IMR-90 (cell line): Measurements from ENCODE around the gene POLR3G. TPM values are rescaled to one million over a fixed set of nuclear protein-coding genes. Genes with fewer than 3 reads are reported as not detected.

Experiments
- ATAC-seq: fragments of 200-7000 bp; cut with Tn5 transposase; 2 replicates; pipeline ENCODE4 v1.9.1; 2020; ENCODE audit warnings: low read depth, mild to moderate bottlenecking, moderate library complexity
- BruUV-seq: library from RNA; stranded (reverse); fragments of 400-500 nt; replicated peaks from 2 replicates; lab custom pipeline; 2021; lab: Mats Ljungman, UMichigan
- CTCF ChIA-PET: fragments of 300-600 bp; formaldehyde crosslinking; extraction: SDS; loops from one replicate; lab custom pipeline; 2021; ENCODE audit warnings: antibody characterized with exemption; lab: Yijun Ruan, JAX
- POLR2A ChIA-PET: fragments of 300-600 bp; sonication (Branson Sonifier 250); formaldehyde crosslinking; loops from one replicate; lab custom pipeline; 2022; ENCODE audit warnings: antibody characterized with exemption; ENCODE audit not compliant: unreplicated experiment; lab: Charles Lee
- DNase-seq: peaks from one replicate; pipeline ENCODE4 v3.0.0; 2013
- H2AFZ ChIP-seq: replicated peaks from 2 replicates; pipeline ENCODE3; 2013; ENCODE audit warnings: low read length, mild to moderate bottlenecking; ENCODE audit not compliant: poor library complexity
- H2AK5ac ChIP-seq: 2 replicates; pipeline ENCODE4 v1.6.1; 2013; ENCODE audit warnings: low read depth, low read length, inconsistent platforms
- H2AK9ac ChIP-seq: replicated peaks from 2 replicates; pipeline ENCODE3; 2013; ENCODE audit warnings: mild to moderate bottlenecking, low read depth, low read length, moderate library complexity; ENCODE audit not compliant: poor library complexity
- H2BK120ac ChIP-seq: 2 replicates; pipeline ENCODE4 v1.6.1; 2013; ENCODE audit warnings: low read depth, low read length, inconsistent platforms
- H2BK15ac ChIP-seq: 3 replicates; pipeline ENCODE4 v1.6.1; 2013; ENCODE audit warnings: low read depth, low read length, inconsistent platforms
- H2BK20ac ChIP-seq: 2 replicates; pipeline ENCODE4 v1.6.1; 2013; ENCODE audit warnings: low read depth, mild to moderate bottlenecking, inconsistent platforms, low read length, moderate library complexity
- H2BK5ac ChIP-seq: 2 replicates; pipeline ENCODE4 v1.6.1; 2013; ENCODE audit warnings: mild to moderate bottlenecking, low read depth, low read length, inconsistent platforms; ENCODE audit not compliant: poor library complexity, severe bottlenecking
- H3K14ac ChIP-seq: replicated peaks from 2 replicates; pipeline ENCODE4 v1.6.1; 2013; ENCODE audit warnings: low read depth, low read length, inconsistent platforms
- H3K18ac ChIP-seq: 2 replicates; pipeline ENCODE4 v1.6.1; 2013; ENCODE audit warnings: low read depth, low read length, control low read depth
- H3K23ac ChIP-seq: 2 replicates; pipeline ENCODE4 v1.6.1; 2013; ENCODE audit warnings: low read depth, low read length, inconsistent platforms
- H3K27ac ChIP-seq: 2 replicates; pipeline ENCODE4 v1.5.1; 2013; ENCODE audit warnings: mild to moderate bottlenecking, control low read depth, low read length; ENCODE audit not compliant: insufficient read depth
- H3K27me3 ChIP-seq: 2 replicates; pipeline ENCODE4 v1.6.1; 2013; ENCODE audit warnings: low read length; ENCODE audit not compliant: control insufficient read depth, insufficient read depth
- H3K36me3 ChIP-seq: 2 replicates; pipeline ENCODE4 v1.6.1; 2013; ENCODE audit warnings: low read length, mixed read lengths; ENCODE audit not compliant: control insufficient read depth, insufficient read depth
- H3K4ac ChIP-seq: 2 replicates; pipeline ENCODE4 v1.6.1; 2013; ENCODE audit warnings: low read depth, low read length, inconsistent platforms
- H3K4me1 ChIP-seq: 2 replicates; pipeline ENCODE4 v1.6.1; 2013; ENCODE audit warnings: low read length, mixed read lengths; ENCODE audit not compliant: control insufficient read depth, insufficient read depth
- H3K4me2 ChIP-seq: 2 replicates; pipeline ENCODE4 v1.6.1; 2013; ENCODE audit warnings: low read depth, mild to moderate bottlenecking, control low read depth, low read length, moderate library complexity
- H3K4me3 ChIP-seq: 2 replicates; pipeline ENCODE4 v1.5.1; 2013; ENCODE audit warnings: low read depth, mild to moderate bottlenecking, control low read depth, low read length, moderate library complexity; ENCODE audit not compliant: insufficient read depth
- H3K56ac ChIP-seq: 2 replicates; pipeline ENCODE4 v1.6.1; 2013; ENCODE audit warnings: low read length, inconsistent platforms; ENCODE audit not compliant: insufficient read depth; ENCODE audit errors: extremely low read depth
- H3K79me1 ChIP-seq, 2 experiments: 2 replicates each; pipeline ENCODE4 v1.6.1; 2013; ENCODE audit warnings: low read length in 2 of 2, inconsistent platforms in 1 of 2, low read depth in 1 of 2
- H3K9ac ChIP-seq: 2 replicates; pipeline ENCODE4 v1.6.1; 2013; ENCODE audit warnings: low read depth, low read length, control low read depth
- H3K9me1 ChIP-seq: 2 replicates; pipeline ENCODE4 v1.6.1; 2013; ENCODE audit warnings: low read length, inconsistent platforms; ENCODE audit not compliant: insufficient read depth
- H3K9me3 ChIP-seq: 2 replicates; pipeline ENCODE4 v1.6.1; 2013; ENCODE audit warnings: low read length; ENCODE audit not compliant: control insufficient read depth, insufficient read depth
- H4K20me1 ChIP-seq: 2 replicates; pipeline ENCODE4 v1.6.1; 2013; ENCODE audit warnings: low read length, inconsistent platforms; ENCODE audit not compliant: insufficient read depth
- H4K5ac ChIP-seq: 2 replicates; pipeline ENCODE4 v1.6.1; 2013; ENCODE audit warnings: mild to moderate bottlenecking, low read depth, low read length, control low read depth
- H4K8ac ChIP-seq, 2 experiments: 2 replicates each; pipeline ENCODE4 v1.6.1; 2013; ENCODE audit warnings: low read depth in 2 of 2, low read length in 2 of 2, control low read depth in 1 of 2, inconsistent platforms in 1 of 2
- H4K91ac ChIP-seq: 2 replicates; pipeline ENCODE4 v1.6.1; 2013; ENCODE audit warnings: low read depth, low read length, inconsistent platforms; ENCODE audit not compliant: insufficient read depth
- BHLHE40 ChIP-seq: fragments of 150-350 bp; IDR thresholded peaks from 2 replicates; pipeline ENCODE4 v1.6.1; 2016; ENCODE audit warnings: mild to moderate bottlenecking, low read depth, low read length
- CEBPB ChIP-seq: IDR thresholded peaks from 2 replicates; pipeline ENCODE4 v1.6.1; 2012; ENCODE audit warnings: low read depth, low read length, improper control_type of control experiment
- CHD1 ChIP-seq: IDR thresholded peaks from 2 replicates; pipeline ENCODE4 v1.6.1; 2012; ENCODE audit warnings: low read depth, low read length, improper control_type of control experiment
- CTCF ChIP-seq: conservative IDR thresholded peaks from 2 replicates; pipeline ENCODE4 v1.5.1; 2012; ENCODE audit warnings: mild to moderate bottlenecking, low read depth, low read length, improper control_type of control experiment
- ELK1 ChIP-seq: fragments of 150-350 bp; IDR thresholded peaks from 2 replicates; pipeline ENCODE4 v1.6.1; 2016; ENCODE audit warnings: low read depth, mild to moderate bottlenecking, low read length, moderate library complexity, borderline replicate concordance
- FOS ChIP-seq: fragments of 150-350 bp; IDR thresholded peaks from 2 replicates; pipeline ENCODE4 v1.6.1; 2016; ENCODE audit warnings: low read depth, low read length
- MAFK ChIP-seq: IDR thresholded peaks from 2 replicates; pipeline ENCODE4 v1.6.1; 2012; ENCODE audit warnings: low read depth, low read length, improper control_type of control experiment
- MAZ ChIP-seq: IDR thresholded peaks from 2 replicates; pipeline ENCODE4 v1.6.1; 2012; ENCODE audit warnings: low read depth, mild to moderate bottlenecking, low read length, improper control_type of control experiment, moderate library complexity, borderline replicate concordance
- MXI1 ChIP-seq: IDR thresholded peaks from 2 replicates; pipeline ENCODE4 v1.6.1; 2012; ENCODE audit warnings: low read depth, mild to moderate bottlenecking, low read length, moderate library complexity, borderline replicate concordance
- POLR2A ChIP-seq: IDR thresholded peaks from 2 replicates; pipeline ENCODE4 v1.6.1; 2012; ENCODE audit warnings: mild to moderate bottlenecking, low read depth, low read length
- RAD21 ChIP-seq: IDR thresholded peaks from 2 replicates; pipeline ENCODE4 v1.6.1; 2012; ENCODE audit warnings: low read length, improper control_type of control experiment
- RFX5 ChIP-seq: IDR thresholded peaks from 2 replicates; pipeline ENCODE4 v1.8.0; 2012; ENCODE audit warnings: low read depth, mild to moderate bottlenecking, low read length, moderate library complexity
- SMC3 ChIP-seq: fragments of 150-350 bp; IDR thresholded peaks from 2 replicates; pipeline ENCODE4 v1.6.1; 2016; ENCODE audit warnings: low read depth, mild to moderate bottlenecking, antibody characterized with exemption, low read length, moderate library complexity
- USF2 ChIP-seq: fragments of 150-350 bp; IDR thresholded peaks from 2 replicates; pipeline ENCODE4 v1.6.1; 2017; ENCODE audit warnings: mild to moderate bottlenecking, antibody characterized with exemption, low read length, low read depth
- WGBS, 2 experiments: methylation state at CpG; one replicate each; pipeline versions ENCODE4 v1.1.5 to v1.1.7; 2013; ENCODE audit warnings: missing lambda C conversion rate in 2 of 2; ENCODE audit not compliant: insufficient read length in 1 of 2; ENCODE audit errors: extremely low coverage in 2 of 2; 5-methylcytosine and 5-hydroxymethylcytosine counted together
- dilution Hi-C: fragments of 300-500 bp; cut with HindIII; formaldehyde crosslinking; loops from one replicate; pipeline ENCODE4 v1.14.3; 2018; ENCODE audit warnings: low sequenced_read_pairs; ENCODE audit not compliant: unreplicated experiment
- in situ Hi-C: fragments of 300-500 bp; cut with MboI; formaldehyde crosslinking; loops from 3 replicates; pipeline ENCODE4 v1.14.3; 2019; ENCODE audit warnings: low sequenced_read_pairs, inconsistent platforms, mixed read lengths
- intact Hi-C: fragments of 100-400 bp; cut with micrococcal nuclease; formaldehyde crosslinking; loops from 2 replicates; pipeline ENCODE4 v1.10.0; 2022
- polyA plus RNA-seq, 3 experiments: library from polyadenylated mRNA; depleted of rRNA; stranded (reverse); fragments of >200 nt; gene quantifications; 2 replicates each; pipeline ENCODE4 v1.2.3, GENCODE V29; 2012; ENCODE audit warnings: low replicate concordance in 1 of 3
- total RNA-seq: library from RNA; depleted of rRNA; stranded (reverse); fragments of >200 nt; gene quantifications from 2 replicates; pipeline ENCODE4 v1.2.3, GENCODE V29; 2012

The POLR3G gene
- total and polyA plus RNA-seq, 2 of the 4 experiments (the other 2 are of a cell fraction) = 10.6 to 11.6 TPM

- intact Hi-C loops = no loop called here
- Histone ChIP-seq H3K27ac (no peak overlapping the region), H2AK9ac (no peak overlapping the region), H3K36me3 (no peaks in the 10 kb centered on the region), H3K27me3 (peaks cover 2% of the 10 kb centered on the region; the same call in 1 of the 2 replicates), H3K4me2 (no peak overlapping the region), H4K20me1 (no peaks in the 10 kb centered on the region), H3K4ac (no peak overlapping the region), H2BK5ac (no peak overlapping the region), H3K79me1 (no peaks in the 10 kb centered on the region), H4K5ac (no peak overlapping the region), H3K9me1 (no peaks in the 10 kb centered on the region), H3K4me3 (no peak overlapping the region), H2AFZ (no peak overlapping the region), H3K18ac (no peak overlapping the region), H4K8ac (no peak overlapping the region), H3K23ac (no peak overlapping the region), H2AK5ac (no peak overlapping the region), H3K56ac (no peak overlapping the region), H2BK15ac (no peak overlapping the region), H3K9ac (no peak overlapping the region), H4K91ac (no peak overlapping the region), H3K9me3 (no peaks in the 10 kb centered on the region), H2BK20ac (no peak overlapping the region), H3K4me1 (no peaks in the 10 kb centered on the region), H2BK120ac (no peak overlapping the region), H3K14ac (no peak overlapping the region)
- dilution Hi-C loops = no loop called here
- DNase-seq (no peak), ATAC-seq (no peak)
- TF ChIP-seq MAZ = no peak
- TF ChIP-seq POLR2A = no peak
- no peak for TF ChIP-seq RFX5
- TF ChIP-seq FOS = no peak
- TF ChIP-seq USF2 = no peak
- TF ChIP-seq BHLHE40 = no peak
- no peak for TF ChIP-seq RAD21
- no peak for TF ChIP-seq ELK1
- TF ChIP-seq CTCF = no peak
- TF ChIP-seq SMC3 = no peak
- no peak for TF ChIP-seq CHD1
- no peak for TF ChIP-seq MAFK
- no peak for TF ChIP-seq CEBPB
- no peak for TF ChIP-seq MXI1
- CTCF ChIA-PET = no interaction called here
- WGBS, 2 experiments = no CpG with 5 or more reads among the region's 4 CpGs
- BruUV-seq = no TSS peak
- in situ Hi-C loops = no loop called here
- POLR2A ChIA-PET = no interaction called here
Measured at GRCh38 chr5:90542827-90543519, 68.3 kb downstream of the POLR3G start.
